C4-2B (cell line): ENCODE results near the gene SHISA9.

Experiments used
- ZFX ChIP-seq: fragments of 450-650 bp; IDR thresholded peaks from 2 replicates; pipeline ENCODE4 v1.6.1; 2017
- TF ChIP-seq, protein P1 (sequence below): fragments of 450-650 bp; conservative IDR thresholded peaks from 2 replicates; pipeline ENCODE4 v1.5.1; 2017; ENCODE audit warnings: mild to moderate bottlenecking

DNA sequence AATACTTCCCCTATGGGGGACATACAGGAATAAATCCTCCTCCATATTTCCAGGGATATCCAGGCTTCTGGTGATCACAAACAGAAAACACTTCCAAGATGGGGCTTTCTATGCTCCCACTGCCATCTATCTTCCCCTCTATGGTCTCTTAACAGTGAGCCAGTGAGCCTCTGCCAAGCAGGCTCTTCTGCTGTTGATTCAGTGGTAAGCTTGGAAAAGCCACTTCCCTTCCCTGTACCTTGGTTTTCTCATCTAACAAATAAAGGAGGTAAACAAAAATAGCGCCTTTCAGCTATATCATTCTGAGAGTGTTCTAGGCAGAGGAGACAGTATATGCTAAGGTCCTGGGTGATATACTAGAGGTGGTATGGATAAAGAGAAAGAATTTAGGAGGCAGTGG, 368.0 kb downstream of the SHISA9 start:
- TF ChIP-seq, protein P1, sequence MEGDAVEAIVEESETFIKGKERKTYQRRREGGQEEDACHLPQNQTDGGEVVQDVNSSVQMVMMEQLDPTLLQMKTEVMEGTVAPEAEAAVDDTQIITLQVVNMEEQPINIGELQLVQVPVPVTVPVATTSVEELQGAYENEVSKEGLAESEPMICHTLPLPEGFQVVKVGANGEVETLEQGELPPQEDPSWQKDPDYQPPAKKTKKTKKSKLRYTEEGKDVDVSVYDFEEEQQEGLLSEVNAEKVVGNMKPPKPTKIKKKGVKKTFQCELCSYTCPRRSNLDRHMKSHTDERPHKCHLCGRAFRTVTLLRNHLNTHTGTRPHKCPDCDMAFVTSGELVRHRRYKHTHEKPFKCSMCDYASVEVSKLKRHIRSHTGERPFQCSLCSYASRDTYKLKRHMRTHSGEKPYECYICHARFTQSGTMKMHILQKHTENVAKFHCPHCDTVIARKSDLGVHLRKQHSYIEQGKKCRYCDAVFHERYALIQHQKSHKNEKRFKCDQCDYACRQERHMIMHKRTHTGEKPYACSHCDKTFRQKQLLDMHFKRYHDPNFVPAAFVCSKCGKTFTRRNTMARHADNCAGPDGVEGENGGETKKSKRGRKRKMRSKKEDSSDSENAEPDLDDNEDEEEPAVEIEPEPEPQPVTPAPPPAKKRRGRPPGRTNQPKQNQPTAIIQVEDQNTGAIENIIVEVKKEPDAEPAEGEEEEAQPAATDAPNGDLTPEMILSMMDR: no peak
- no peak for TF ChIP-seq ZFX
